SU-DHL-6 (cell line): ENCODE data around the gene RACGAP1.

ENCODE experiments used
- H2AFZ ChIP-seq: fragments of 200-600 bp; sonication (generic); 2 replicates; pipeline ENCODE4 v1.6.1; 2014; ENCODE audit warnings: low read depth, mild to moderate bottlenecking, moderate library complexity, mixed read lengths, antibody characterized with exemption, low read length; ENCODE audit not compliant: severe bottlenecking
- H3F3A ChIP-seq: fragments of 200-600 bp; shearing (Covaris generic); 2 replicates; pipeline ENCODE4 v1.6.0; 2016; ENCODE audit warnings: antibody characterized with exemption, mild to moderate bottlenecking; ENCODE audit not compliant: insufficient read depth
- H3K27ac ChIP-seq: fragments of 200-600 bp; sonication (generic); 2 replicates; pipeline ENCODE4 v1.5.1; 2016; ENCODE audit warnings: low read depth, mild to moderate bottlenecking, low read length, moderate library complexity, mixed read lengths
- H3K27me3 ChIP-seq: fragments of 200-600 bp; sonication (generic), shearing (Covaris generic); 2 replicates; pipeline ENCODE4 v1.6.0; 2014; ENCODE audit warnings: mild to moderate bottlenecking, low read length
- H3K36me3 ChIP-seq: fragments of 200-600 bp; sonication (generic); 2 replicates; pipeline ENCODE4 v1.6.1; 2014; ENCODE audit warnings: mild to moderate bottlenecking, low read length, mixed read lengths
- H3K4me2 ChIP-seq: fragments of 300-600, 200-600 bp; shearing (Covaris generic), sonication (generic); 2 replicates; pipeline ENCODE4 v1.6.0; 2014; ENCODE audit warnings: low read length, low read depth, mild to moderate bottlenecking; ENCODE audit not compliant: poor library complexity, severe bottlenecking
- H3K4me3 ChIP-seq: fragments of 200-600 bp; sonication (generic); 2 replicates; pipeline ENCODE4 v1.5.1; 2014; ENCODE audit warnings: antibody characterized with exemption, low read length, mild to moderate bottlenecking, mixed read lengths; ENCODE audit not compliant: insufficient read depth, poor library complexity, severe bottlenecking
- H3K79me2 ChIP-seq: fragments of 200-600 bp; sonication (generic); 2 replicates; pipeline ENCODE4 v1.6.1; 2014; ENCODE audit warnings: mild to moderate bottlenecking, low read length, moderate library complexity; ENCODE audit not compliant: insufficient read depth
- H3K9ac ChIP-seq: fragments of 200-600 bp; sonication (generic); 2 replicates; pipeline ENCODE4 v1.7.0; 2014; ENCODE audit warnings: mild to moderate bottlenecking, low read length
- H3K9me2 ChIP-seq: fragments of 200-600 bp; sonication (generic); replicated peaks from 2 replicates; pipeline ENCODE4 v1.6.1; 2014; ENCODE audit warnings: low read length; ENCODE audit not compliant: insufficient read depth
- H3K9me3 ChIP-seq: fragments of 200-600 bp; sonication (generic); 2 replicates; pipeline ENCODE4 v1.6.1; 2014; ENCODE audit warnings: low read length, mixed read lengths; ENCODE audit not compliant: insufficient read depth
- H4K20me1 ChIP-seq: fragments of 200-600 bp; sonication (generic); 2 replicates; pipeline ENCODE4 v1.6.1; 2014; ENCODE audit warnings: low read depth, mild to moderate bottlenecking, antibody characterized with exemption, low read length, moderate library complexity, mixed read lengths
- CTCF ChIP-seq: fragments of 200-600 bp; sonication (generic); IDR thresholded peaks from one replicate; pipeline ENCODE4 v1.5.1; 2017; ENCODE audit warnings: antibody characterized with exemption, mild to moderate bottlenecking, low read length, moderate library complexity; ENCODE audit not compliant: insufficient read depth, poor library complexity, severe bottlenecking
- EZH2phosphoT487 ChIP-seq: fragments of 200-600 bp; sonication (generic), shearing (Covaris generic); conservative IDR thresholded peaks from 2 replicates; pipeline ENCODE4 v1.6.1; 2018; ENCODE audit warnings: mild to moderate bottlenecking, antibody characterized with exemption, low read length, moderate library complexity, mixed read lengths

Gene RACGAP1

GRCh38 chr12:50062728-50063460, 37.6 kb upstream of the RACGAP1 start:
- Histone ChIP-seq H3K27me3 (no peaks in the 10 kb centered on the region), H3K9me3 (no peaks in the 10 kb centered on the region), H3K27ac (no peak overlapping the region), H3K79me2 (no peaks in the 10 kb centered on the region), H2AFZ (no peak overlapping the region), H3K9ac (no peak overlapping the region), H3K36me3 (no peaks in the 10 kb centered on the region), H3K9me2 (no peaks in the 10 kb centered on the region), H4K20me1 (no peaks in the 10 kb centered on the region), H3K4me2 (no peak overlapping the region), H3K4me3 (no peak overlapping the region), H3F3A (no peaks in the 10 kb centered on the region)
- TF ChIP-seq CTCF (no peak), EZH2phosphoT487 (no peak)

DNA sequence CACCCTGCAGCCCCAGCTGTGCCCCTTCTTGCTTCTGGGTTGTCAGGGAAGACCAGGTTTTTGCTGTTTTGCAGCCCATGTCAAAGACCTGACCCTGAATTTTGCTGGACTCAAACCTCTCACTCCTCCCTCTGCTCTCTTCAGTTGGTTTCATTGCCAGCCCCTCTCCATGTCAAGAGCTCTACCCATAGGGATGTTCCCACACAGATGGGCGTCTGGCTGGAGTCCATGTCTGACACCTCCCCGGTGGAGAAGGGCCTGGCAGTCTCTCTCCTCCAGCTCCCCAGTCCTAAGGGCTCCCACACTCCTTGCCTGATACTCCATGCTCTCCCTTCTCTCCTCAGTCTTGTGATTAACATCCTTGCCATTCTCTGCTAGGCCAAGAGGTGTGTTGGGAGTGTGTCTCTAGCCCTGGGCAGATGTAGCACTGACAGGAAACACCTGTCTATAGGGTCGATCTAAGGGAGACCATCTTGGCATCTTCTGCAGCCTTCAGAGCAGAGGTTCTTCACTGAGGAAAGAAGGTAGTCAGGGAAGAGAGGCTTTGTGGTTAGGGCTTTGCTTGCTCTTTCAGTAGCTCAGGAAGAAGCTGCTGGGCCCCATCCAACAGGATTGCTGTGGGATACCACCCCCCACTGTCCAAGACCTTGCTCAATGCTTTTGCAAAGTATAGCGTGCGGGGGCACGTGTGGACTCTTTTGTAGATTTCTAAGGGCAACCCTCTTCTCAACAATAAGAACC, 36.8 kb upstream of the RACGAP1 start:
- Histone ChIP-seq H3K4me2 (no peak overlapping the region), H3K27ac (no peak overlapping the region), H3K9me3 (no peaks in the 10 kb centered on the region), H3K9ac (no peak overlapping the region), H3K27me3 (no peaks in the 10 kb centered on the region), H3K9me2 (no peaks in the 10 kb centered on the region), H3K4me3 (no peak overlapping the region), H4K20me1 (no peaks in the 10 kb centered on the region), H2AFZ (no peak overlapping the region), H3K79me2 (no peaks in the 10 kb centered on the region), H3K36me3 (no peaks in the 10 kb centered on the region), H3F3A (no peaks in the 10 kb centered on the region)
- TF ChIP-seq EZH2phosphoT487 (no peak), CTCF (no peak)

- Histone ChIP-seq H3K9me3 (no peaks in the 10 kb centered on the region), H3K27me3 (no peaks in the 10 kb centered on the region), H3K9me2 (no peaks in the 10 kb centered on the region), H2AFZ (no peak overlapping the region), H3K36me3 (no peaks in the 10 kb centered on the region), H4K20me1 (no peaks in the 10 kb centered on the region), H3K9ac (no peak overlapping the region), H3K27ac (no peak overlapping the region), H3K4me3 (no peak overlapping the region), H3F3A (no peaks in the 10 kb centered on the region), H3K79me2 (no peaks in the 10 kb centered on the region), H3K4me2 (no peak overlapping the region)
- TF ChIP-seq EZH2phosphoT487 (no peak), CTCF (no peak)
Measured at GRCh38 chr12:50061171-50061570, 35.9 kb upstream of the RACGAP1 start.
